HG03139 (cell line): Measurements from ENCODE around the gene CBX2.
"Not testable (repeated sequence)": the region's sequence is repeated elsewhere in the genome, so short reads cannot be mapped to it uniquely, and the experiment has no call there.

ENCODE experiments used
- ATAC-seq: cut with Tn5 transposase; IDR thresholded peaks from one replicate; pipeline ENCODE4 v1.9.1; 2021; ENCODE audit not compliant: unreplicated experiment

Gene CBX2

DNA sequence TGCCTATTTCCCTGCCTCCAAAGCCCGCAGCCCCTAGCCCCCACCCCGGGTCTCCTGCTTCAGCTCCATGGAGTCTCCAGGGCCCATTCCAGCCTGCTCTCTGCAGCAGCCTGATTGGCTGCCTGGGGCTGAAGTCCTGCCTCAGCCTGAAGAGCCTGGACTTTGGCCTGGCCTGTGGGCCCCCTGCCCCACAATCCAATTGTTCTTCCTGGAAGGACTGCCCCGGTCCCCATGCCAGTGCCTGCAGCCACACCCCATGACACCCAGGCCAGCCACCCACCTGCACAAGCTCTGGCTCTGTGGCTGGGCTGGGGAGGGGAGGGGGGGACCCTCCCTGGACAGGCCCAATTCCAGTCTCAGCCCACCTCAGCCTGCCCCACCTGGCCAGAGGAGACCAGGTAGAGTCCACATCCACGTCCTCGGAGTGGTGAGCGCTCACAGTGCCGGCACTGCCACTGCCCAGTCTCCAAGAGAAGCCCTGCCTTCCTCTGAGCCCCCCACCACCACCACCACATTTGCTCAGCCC, 34.9 kb upstream of the CBX2 start:
- no peak for ATAC-seq

DNA sequence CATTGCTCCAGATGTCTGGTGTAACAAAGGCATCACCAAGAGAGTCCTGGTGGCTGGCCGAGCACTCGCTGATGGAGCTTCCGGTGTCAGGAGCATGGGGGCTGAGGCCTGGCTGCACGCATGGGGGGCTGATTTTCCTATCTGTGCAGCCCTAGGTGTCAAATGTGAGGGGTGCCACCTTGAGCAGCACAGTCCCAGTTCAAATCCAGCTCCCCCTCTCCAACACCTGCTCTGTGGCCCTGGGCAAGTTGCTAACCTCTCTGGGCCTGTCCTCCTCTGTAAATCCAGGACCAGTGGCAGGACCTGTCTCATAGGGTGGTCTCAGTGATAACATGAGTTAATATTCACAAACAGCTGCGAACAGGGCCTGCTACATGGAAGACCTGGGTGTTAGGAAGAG, 34.3 kb upstream of the CBX2 start:
- ATAC-seq = no peak

DNA sequence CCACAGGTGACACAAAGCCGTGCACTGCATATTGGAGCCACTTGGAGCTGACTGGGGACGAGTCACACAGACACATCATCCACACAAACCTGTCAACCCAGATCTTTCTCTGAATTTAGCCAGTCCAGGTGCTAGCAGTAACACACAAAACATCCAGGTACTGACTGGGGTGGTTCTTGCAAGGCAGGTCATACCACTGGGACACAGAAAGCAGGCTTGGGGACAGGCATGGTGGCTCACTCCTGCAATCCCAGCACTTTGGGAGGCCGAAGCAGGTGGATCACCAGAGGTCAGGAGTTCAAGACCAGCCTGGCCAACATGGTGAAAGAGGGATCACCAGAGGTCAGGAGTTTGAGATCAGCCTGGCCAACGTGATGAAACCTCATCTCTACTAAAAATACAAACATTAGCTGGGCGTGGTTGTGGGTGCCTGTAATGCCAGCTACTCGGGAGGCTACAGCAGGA, 32.3 kb upstream of the CBX2 start:
- ATAC-seq = no peak

DNA sequence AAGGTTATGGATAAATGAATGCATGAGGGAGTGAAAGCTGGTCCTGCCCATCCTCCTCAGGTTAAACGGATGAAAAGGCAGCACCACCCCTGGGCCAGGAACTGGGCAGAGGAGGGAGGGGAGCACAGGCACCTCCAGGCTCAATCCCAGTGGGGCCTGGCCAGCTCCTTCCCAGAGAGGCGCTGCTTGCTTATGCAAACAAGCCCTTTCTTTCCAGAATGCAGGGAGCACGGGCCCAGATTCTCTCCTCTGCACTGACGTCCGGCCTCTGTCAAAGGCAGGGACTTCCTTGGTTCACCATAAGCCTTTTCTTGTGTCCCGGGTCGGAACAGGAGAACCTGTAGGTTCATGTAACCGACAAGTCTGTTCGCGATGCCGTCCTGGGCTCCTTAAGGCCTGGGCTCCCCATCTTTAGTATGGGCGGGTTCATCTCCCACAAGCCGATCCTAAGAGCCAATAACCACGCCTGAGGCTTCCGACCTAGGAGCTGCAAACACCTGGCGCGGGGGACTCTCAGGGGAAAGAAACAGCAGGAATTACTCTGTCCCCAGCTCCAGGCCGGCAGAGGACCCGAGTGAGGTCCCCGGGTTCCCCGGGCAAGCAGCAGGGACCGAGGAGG, 30.9 kb upstream of the CBX2 start:
- ATAC-seq = no peak

DNA sequence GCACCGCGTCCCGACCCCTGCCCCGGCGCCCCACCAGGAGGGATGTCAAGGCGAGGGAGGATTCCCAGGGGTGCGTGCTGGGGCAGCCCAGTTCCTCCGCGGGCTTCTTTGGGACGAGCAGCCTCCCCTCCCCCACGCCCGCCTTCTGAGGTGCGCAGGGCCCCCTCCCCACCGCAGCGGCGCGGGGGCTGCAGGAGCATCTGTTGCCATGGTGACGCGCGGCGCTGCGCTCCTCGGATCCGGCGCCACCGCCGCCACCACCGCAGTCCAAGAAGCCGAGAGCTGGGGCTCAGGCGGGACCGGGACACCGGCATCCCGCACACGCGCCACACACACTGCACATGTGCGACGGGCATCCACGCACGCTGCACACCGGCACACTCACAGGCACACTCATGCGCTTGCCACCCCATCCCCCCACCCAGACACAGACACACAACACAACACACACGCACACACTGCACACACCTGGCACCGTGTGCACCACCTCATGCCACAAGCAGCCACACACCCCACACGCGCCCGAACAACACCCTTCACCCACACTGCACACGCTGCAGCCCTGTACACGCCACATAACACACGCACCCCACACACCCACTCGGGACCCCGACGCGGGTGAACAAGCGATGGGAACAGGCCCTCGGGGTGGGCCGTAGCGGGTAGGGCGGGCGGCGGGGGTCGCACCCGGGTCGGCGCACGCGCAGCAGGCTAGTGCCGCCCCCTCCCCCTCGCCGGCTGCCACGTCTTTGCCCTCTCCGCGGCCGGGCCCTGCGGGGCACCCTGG, 30.2 kb upstream of the CBX2 start:
- ATAC-seq = no peak

DNA sequence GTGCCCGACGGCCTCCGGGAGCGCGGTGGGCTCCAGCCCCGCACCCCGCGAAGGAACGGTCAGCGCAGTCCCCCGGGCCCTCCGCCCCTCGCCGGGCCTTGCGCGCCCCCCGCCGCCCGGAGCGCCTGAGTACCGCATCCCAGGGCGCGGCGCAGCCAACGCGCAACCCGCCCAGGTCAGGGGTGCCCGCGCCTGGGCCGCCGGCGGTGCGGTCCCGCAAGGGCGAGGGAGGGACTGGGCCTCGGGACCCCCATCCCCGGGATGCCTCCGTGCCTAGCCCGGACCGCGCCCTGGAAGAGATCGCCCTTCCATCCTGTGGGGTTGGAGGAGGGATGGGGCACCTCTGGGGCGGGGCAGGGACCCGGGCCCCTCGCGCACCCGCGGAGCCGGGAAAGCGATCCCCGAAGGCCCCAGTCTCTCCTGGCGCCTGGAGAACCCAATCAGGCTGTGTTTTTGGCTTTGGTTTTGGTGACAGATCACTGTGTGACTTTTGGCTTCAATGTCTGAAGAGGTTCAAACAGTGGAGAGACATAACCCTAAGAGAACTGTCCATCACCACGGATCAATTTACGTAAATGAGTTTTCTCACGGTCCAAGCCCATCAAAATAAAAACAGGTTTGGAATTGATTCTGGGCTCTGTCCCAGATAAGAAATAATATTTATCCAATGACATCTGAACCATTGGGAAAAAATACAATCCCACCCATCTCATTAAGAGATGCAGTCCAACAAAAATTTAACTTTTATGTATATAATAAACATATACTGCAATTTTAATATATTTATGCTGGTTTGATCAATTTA, 29.5 kb upstream of the CBX2 start:
- no peak for ATAC-seq

DNA sequence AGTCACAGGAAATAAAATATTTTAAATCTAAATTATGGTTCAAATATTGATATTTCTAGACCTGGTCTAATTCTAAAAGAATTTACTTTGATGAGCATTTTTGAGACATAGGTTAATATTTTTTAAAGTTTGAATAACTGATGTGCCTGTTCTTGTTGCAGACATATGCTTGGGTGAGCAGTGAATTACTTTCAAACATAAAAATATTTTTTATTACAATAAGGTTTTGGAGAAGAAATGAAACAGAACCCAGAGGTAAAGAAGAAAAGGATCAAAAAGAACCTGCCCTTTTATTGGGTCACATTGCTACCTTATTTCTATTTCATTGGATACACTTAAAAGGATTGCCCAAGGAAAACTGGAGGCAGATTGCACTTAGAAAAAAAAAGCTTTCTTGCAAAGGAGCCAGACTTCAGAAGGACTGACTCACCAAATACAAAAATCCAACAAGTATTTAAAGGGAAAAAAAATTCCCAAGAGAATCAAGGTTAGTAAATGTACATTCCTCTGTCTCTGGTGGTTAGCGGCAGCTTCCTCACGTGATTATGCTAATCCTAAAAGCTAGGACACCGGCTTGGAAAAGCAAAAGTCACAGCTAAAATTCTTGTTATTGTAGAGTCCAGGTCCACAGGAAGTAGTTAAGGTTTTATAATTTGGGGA, 28.7 kb upstream of the CBX2 start:
- ATAC-seq = no peak

DNA sequence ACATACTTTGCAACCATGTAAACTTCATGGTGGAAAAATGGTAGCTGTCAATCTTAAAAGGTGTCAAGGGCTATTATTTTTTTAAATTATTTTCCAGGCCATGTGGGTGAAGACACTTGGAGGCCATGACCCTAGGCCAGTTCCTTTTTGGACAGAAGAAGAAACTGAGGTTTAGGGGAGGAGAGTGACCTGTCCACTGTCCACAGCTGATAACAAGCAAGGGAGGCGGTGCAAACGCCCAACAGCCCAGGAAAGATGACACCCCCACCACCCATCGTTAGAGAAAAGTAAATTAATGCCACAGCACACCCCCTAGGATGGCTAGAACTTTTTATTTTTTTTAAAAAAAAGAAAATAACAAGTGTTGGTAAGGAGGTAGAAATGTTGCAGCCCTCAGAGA, 28.0 kb upstream of the CBX2 start:
- ATAC-seq = no peak

DNA sequence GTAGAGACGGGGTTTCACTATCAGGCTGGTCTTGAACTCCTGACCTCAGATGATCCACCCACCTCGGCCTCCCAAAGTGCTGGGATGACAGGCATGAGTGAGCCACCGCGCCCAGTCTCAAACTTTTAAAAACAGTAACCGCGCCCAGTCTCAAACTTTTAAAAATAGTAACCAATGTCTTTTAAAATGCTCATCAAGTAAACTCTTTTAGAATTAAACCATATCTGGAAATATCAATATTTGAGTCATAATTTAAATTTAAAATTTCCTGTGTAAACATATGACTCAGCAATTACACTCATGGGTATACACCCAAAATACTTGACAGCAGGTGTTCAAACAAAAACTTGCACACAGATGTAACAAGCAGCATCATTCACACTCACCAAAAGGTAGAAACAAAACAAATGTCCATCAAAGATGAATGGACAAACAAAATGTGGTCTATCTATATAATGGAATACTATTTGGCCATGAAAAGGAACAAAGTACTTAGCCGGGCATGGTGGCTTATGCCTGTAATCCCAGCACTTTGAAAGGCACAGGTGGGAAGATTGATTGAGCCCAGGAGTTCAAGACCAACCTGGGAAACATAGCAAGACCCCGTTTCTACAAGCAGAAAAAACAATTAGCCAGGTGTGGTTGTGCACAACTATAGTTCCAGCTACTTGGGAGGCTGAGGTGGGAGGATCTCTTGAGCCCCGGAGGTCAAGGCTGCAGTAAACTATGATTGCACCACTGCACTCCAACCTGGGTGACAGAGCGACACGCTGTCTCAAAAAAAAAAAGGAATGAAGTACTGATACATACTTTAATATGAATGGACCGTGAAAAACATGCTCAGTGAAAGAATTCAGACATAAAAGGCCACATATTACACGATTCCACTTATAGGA, 27.1 kb upstream of the CBX2 start:
- no peak for ATAC-seq

DNA sequence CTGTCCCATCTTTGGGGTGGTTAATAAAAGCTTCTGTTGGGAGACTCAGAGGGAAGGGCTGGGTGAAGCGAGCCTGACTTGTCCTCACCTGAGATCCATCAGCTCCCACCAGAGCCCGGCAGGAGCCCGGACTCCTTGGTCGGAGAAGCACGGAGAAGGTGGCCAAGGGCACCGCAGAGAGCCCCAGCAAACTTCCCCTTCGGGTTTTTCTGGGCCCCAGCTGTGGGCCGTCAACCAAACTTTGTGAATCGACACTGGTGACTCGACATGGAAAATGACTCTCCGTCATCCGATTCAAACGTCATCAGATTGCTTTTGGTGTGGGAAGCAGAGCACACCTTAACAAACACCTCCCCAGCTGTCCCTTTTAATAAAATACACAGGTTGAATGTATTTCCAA, 25.8 kb upstream of the CBX2 start:
- ATAC-seq = no peak

DNA sequence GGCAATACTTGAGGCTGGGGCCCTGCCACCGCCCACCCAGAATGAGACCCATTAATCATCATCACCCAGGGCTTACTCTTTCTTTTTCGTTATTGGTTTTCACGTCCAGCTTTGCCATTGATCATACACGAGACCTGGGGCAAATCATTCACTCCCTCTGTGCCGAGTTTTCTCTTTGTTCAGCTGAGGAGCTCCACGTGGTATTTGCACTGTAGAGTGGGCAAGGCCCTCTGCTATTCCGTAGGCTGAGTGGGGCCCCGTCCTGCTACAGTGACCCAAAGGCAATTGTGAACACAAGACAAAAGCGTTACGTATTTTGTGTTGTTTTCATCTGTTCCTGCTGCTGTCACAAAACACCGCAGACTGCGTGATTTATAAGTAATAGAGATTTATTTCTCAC, 23.6 kb upstream of the CBX2 start:
- ATAC-seq = no peak

DNA sequence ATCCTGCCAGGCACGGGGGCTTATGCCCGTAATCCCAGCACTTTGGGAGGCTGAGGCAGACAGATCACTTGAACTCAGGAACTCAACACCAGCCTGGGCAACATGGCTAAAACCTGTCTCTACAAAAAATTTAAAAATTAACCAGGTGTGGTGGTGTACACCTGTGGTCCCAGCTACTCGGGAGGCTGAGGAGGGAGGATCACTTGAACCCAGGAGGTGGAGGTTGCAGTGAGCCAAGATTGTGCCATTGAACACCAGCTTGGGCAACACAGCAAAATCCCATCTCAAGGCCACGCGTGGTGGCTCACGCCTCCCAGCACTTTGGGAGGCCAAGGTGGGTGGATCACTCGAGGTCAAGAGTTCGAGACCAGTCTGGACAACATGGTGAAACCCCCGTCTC, 23.0 kb upstream of the CBX2 start:
- not testable (repeated sequence) for ATAC-seq

DNA sequence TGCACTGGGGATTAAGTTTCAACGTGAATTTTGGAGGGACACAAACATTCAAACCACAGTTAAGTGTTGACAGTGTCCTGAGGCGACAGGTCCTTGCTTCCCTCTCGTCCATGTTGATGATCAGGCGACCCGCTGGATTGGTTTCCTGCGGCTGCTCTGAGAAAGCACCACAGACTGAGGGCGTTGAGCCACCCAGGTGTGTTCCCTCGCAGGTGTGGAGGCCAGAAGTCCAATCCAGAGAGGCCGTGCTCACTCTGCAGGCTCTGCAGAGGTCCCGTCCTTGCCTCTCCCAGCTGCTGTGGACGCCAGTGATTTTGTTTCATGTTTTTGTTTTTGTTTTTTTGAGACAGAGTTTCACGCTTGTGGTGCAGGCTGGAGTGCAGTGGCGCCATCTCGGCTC, 22.4 kb upstream of the CBX2 start:
- no peak for ATAC-seq

DNA sequence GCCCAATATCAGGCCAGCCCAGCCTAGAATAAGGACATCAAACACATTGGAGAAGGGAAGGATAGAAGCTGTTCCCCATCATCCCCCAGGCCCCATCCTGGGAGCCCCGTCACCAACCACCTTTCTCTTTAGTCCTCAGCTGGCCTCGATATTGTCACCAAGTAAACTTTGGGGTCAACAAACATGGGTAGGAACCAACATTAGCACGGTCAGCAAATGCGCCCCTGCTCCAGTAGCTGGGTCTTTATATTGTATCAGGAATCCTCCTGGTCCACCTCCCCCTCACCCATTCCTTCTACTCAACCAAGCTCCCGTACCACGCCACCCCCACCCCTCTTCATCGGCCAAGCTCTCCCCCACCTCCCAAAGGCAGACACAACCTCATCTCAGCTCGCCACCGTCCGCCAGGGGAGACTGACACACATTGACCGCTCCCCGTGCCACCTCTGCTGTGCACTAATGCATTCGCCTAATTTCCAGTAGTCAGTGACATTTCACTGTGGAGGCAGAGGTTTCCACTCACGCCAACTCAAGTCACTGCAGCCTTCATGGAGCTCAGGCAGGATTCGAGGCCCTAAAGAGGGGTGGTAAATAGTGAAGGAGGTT, 20.7 kb upstream of the CBX2 start:
- ATAC-seq = no peak

DNA sequence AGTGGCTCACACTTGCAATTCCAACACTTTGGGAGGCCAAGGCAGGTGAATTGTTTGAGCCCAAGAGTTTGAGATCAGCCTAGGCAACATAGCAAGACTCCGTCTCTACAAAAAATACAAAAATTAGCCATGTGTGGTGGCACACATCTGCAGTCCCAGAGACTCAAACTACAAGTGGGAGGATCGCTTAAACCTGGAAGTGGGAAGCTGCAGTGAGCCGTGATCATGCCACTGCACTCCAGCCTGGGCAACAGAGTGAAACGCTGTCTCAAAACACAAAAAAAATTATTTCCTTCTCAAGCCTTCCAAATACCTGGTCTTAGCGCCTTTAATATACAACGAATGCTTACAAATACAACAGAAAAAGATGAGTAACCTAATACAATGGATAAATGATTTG, 19.7 kb upstream of the CBX2 start:
- ATAC-seq = no peak

DNA sequence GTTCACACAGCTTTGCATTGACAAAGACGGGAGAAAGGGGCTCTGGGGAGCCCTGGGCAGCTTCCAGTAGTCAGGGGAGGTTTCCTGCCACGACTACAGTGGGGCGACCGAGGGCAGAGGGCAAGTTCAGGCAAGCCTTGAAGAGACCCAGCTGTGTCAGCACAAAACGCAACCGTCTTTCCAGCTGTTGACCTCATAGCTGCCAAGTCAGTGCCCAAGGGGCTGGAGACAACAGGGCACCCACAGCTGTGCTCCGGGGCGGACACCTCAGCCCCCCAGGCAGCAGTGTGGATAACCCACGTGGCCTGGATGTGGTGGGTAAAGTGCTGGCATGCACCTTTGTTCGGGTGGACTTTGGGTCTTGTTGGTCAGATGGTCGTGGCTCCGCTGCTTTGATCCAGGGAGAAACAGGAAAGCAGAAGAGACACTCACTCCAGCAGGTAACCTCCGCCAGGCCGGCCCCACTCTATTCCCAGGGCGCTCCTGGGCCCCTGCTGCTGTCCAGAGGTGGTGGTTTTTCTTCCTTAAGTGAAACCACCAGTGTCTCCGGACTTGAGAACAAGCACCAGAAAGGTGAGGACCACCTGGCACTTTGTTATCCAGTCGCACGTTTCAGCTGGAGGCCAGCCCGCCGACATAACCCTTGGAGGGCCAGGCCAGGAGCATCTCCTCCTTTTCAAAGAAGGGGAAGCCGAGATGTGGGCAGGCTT, 17.6 kb upstream of the CBX2 start:
- ATAC-seq = no peak

DNA sequence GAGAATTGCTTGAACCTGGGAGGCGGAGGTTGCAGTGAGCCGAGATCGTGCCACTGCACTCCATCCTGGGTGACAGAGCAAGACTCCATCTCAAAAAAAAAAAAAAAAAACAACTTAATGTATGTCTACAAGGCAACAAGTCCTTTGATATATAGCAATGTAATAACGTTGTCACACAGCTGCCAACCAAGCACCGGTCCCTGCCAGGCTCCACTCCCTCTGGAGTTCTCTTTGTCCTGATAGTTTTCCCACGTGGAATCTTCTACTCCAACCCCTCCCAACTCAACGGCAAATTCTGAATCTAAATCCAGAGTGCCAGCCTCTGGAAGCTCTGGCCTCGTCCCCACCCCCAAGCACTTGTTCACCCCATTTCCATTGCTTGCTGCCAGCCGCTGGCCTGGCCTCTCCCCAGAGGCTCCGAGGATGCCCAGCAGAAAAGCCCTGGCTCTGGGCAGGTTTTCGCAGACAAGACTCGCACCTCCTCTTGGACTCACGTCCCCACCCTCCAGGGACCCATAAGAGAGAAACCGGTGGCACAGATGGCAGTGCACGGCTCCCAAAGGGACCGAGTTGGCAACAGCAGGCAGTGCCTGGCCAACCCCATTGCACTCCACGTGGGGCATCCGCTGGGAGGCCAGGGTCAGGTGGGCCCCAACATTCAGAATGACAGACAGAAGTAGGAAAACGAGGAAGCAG, 15.9 kb upstream of the CBX2 start:
- no peak for ATAC-seq

DNA sequence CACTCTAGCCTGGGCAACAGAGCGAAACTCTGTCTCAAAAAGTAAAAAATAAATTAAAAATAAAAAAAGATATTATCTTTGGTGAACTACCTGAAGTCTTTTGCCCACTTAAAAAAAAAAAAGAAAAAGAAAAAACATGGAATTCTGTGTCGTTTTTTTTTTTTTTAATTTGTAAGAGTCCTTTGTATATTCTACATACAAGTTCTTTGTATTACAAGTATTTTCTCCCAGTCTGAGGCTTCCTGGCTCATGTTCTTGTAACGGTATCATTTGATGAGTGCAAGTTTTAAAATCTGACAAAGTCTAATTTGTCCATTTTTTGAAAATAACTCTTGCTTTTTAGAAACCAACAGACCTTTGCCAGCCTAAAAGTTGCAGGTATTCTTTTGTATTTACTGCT, 12.2 kb upstream of the CBX2 start:
- ATAC-seq = no peak
